Erythroblast (primary cell): ENCODE measurements around the gene C19orf25.

Experiments
- GATA1 ChIP-seq: IDR thresholded peaks from 2 replicates; pipeline ENCODE4 v1.6.1; 2011; ENCODE audit warnings: low read depth, mild to moderate bottlenecking, control low read depth, low read length, moderate library complexity
- POLR2A ChIP-seq: IDR thresholded peaks from 2 replicates; pipeline ENCODE4 v1.6.1; 2011; ENCODE audit warnings: mild to moderate bottlenecking, low read length

GRCh38 chr19:1427221-1427920 is 51.6 kb downstream of the C19orf25 start:
- TF ChIP-seq POLR2A = no peak
- no peak for TF ChIP-seq GATA1
